GM18868 (cell line): ENCODE results near the gene HM13.
"Not testable (repeated sequence)": the region's sequence is repeated elsewhere in the genome, so short reads cannot be mapped to it uniquely, and the experiment has no call there.

Experiments
- ATAC-seq: cut with Tn5 transposase; IDR thresholded peaks from one replicate; pipeline ENCODE4 v1.9.1; 2021; ENCODE audit warnings: mild to moderate bottlenecking, moderate library complexity; ENCODE audit not compliant: unreplicated experiment

The HM13 gene, protein sequence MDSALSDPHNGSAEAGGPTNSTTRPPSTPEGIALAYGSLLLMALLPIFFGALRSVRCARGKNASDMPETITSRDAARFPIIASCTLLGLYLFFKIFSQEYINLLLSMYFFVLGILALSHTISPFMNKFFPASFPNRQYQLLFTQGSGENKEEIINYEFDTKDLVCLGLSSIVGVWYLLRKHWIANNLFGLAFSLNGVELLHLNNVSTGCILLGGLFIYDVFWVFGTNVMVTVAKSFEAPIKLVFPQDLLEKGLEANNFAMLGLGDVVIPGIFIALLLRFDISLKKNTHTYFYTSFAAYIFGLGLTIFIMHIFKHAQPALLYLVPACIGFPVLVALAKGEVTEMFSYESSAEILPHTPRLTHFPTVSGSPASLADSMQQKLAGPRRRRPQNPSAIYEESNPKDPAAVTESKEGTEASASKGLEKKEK

DNA sequence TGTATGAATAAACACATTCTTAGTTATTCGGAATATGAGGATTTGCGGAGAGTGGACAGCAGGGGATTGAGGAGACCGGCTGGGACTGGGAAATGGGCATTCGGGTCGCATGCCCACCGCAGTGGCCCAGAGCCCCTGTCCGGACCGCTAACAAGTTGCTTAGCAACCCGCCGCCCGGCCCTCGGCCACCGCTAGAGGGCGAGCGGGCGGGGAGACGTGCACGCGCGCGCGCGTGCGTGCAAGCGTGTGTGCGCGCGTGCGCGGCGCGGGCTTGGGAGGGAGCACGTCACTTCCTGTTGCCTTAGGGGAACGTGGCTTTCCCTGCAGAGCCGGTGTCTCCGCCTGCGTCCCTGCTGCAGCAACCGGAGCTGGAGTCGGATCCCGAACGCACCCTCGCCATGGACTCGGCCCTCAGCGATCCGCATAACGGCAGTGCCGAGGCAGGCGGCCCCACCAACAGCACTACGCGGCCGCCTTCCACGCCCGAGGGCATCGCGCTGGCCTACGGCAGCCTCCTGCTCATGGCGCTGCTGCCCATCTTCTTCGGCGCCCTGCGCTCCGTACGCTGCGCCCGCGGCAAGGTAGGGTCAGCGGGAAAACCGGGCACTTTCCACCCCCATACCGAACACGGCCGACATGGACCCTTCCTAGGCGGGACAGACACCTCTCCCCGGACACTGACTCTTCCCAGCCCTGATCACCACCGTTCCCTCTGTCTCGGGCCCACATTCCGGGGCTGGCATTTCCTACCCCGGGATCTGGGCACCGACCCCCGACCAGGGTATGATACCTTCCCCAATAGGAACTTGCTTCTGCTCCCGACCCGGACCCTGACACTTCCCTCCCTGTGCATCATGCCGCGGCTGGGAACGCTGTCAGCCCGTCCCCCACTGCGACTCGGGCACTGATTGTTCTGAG lies at the start of gene HM13:
TSS of gene HM13 (plus strand) at position 289 of the 918 bp plus-strand sequence. CDS start at position 399, 110 bp downstream.
- peak; percentile 93 for ATAC-seq

DNA sequence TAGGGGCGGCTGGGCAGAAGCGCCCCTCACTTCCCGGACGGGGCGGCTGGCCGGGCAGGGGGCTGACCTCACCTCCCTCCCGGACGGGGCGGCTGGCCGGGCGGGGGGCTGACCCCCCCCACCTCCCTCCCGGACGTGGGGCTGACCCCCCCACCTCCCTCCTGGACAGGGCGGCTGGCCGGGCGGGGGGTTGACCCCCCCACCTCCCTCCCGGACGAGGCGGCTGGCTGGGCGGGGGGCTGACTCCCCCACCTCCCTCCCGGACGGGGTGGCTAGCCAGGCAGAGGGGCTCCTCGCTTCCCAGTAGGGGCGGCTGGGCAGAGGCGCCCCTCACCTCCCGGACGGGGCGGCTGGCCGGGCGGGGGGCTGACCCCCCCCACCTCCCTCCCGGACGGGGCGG lies 43.3 kb upstream of the HM13 start:
- ATAC-seq = not testable (repeated sequence)

DNA sequence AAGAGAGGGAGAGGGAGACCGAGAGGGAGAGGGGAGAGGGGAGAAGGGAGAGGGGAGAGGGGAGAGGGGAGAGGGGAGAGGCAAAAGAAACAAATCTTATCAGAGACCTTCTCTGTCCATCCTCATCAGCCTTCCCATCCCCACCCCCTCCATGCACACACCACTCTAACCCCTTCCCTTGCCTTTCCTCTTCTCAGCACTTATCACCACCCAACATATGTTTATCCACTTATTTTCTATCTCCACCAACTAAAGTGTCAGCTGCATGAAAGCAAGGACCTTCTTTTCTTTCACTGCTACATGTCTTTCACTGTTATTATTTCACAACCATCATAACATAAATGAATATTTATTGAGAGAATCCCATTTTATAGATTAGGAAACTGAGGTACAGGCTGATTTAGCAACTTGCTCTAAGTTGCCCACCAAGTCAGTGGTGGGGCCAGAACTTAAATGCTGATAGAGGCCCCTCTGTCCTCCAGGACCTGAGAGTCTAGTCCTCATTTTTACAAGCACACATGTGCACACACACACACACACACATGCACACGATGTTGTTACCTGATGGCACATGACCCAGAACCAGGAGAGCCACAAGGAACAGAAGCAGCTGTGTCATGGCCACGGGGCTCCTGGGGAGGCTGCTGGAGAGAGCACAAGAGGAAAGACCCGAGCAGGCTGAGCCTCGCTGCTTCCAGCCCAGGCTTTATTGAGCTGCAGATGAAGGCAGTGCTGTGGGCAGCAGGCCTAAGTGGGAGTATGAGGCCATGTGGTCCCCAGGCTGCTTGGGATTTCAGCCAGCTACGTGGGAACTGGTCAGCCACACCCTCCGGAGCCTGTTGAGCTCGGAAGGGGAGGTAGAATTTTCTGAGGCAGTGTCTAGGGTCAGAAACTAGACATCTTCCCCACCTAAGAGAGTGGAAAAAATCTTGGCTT lies 41.6 kb upstream of the HM13 start:
- ATAC-seq = no peak

DNA sequence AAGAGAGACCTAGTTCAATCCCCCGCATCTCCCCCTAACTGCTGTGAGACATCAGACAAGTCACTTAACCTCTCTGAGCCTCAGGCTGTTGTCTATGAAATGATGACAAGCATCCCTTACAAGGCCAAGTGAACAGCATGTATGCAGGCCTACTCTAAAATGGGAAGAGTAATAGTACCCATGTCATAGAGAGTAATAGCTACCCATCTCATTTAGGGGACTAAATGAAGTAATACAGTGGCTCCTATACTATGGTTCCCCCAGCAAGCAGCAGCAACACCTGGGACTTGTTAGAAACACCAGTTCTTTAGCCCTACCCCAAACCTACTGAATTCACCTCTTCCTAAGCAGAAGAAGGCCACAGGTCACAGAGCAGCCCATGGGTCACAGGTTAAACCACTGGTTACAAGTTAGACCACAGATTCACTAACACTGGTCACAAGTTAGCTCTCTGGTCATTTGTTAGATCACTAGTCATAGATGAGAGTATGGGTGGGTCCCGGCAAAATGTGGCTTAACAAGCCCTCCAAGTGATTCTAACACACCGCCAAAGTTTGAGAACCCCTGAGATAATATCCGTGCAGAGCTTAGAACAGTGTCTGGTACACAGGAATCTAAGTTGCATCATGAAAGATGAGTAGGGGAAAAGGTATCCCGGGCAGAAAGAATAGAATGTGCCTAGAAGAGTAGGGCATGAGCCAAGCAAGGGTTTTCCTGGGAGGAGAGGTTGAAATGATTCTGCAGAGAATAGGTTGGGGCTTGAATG lies 40.7 kb upstream of the HM13 start:
- no peak for ATAC-seq

DNA sequence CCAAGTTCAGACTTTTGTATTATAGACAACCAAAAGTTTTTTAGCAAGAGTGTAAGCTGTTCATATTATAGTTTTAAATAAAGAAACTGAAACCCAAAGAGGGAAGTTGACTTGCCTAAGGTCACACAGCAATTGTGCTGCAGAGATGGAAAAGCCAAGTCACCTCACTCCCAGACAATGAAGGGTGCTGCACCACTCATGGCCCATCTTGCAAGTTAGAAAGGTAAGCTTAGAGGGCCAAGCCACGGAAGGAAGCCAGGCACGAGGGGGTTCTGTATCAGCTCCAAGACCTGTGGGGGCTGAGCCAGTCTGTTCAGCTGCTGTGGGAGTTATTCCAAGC lies 40.2 kb upstream of the HM13 start:
- no peak for ATAC-seq

DNA sequence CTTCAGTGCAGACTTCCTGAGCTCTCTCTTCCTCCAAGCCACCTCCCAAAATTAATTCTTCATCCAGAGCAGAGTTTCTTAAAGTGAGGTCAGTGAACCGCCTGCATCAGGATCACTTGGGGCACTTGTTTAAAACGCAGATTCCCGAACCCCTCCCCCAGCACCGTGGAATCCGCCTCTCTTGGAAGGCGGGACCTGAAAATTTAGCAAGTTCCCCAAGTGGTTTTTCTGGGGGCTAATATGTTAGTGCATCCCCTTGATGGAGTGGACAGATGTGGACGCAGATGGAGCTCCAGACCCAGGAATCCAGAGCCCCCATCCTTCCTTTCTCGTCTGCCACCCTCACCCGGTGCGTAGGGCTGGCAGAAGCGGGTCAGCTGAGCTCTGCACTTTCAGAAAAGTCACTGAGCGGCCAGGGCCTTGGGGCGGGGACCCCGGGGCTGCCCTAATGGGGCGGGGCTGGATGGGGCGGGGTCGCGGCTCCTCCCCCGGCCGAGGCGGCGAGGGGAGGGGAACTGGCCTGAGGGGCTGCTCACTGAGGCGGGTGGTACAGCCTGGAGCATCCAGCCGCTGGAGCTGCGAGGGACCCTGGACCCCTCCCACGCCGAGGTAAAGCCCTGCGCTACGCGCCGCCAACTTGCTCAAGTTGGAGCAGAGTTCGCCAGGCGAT lies 39.3 kb upstream of the HM13 start, which contains the start of the genes DEFB124 and REM1:
TSS of gene DEFB124 (minus strand) at position 370 of the 670 bp plus-strand sequence. CDS start 2,114 bp downstream, outside the sequence.
TSS of gene REM1 (plus strand) at position 531 of the 670 bp plus-strand sequence. CDS start 1,158 bp downstream, outside the sequence.
- ATAC-seq = no peak

DNA sequence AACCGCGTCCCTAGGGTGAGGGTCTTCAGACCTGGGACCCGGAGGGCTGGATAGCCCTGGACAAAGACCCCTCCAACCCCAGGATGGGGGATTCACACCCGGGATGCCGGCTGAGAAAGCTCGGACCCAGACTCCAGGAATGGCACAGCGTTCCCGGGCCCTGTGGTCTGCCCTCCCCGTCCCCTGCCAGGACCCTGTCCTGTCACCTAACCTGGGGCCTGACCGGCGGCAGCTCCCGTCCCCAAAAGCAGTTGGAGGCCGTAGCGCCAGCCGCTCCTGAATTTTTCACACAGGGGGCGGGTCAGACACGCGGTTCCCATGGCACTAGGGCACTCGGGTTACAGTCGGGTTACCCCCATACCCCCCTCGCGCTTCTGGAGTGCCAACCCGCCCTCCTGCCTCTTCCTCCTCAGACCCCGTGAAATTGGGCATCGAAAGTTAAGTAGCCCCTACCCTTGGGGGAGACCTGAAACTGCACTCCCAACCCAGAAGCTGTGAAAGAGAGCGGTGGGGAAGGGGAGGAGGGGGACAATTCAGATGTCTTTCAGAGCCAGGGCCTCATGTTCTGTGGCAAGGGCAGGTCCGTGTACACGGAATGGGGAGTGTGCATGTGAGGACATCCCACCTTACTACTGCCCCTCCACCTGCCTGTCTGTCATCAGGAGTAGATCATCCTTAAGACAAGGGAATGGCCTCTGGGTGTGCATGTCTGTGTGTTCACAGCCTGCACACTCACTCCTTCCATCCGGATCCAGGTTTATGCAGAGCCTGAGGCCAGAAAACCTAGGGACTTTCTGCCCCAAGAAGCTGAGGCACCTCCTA lies 38.6 kb upstream of the HM13 start:
- ATAC-seq = no peak

DNA sequence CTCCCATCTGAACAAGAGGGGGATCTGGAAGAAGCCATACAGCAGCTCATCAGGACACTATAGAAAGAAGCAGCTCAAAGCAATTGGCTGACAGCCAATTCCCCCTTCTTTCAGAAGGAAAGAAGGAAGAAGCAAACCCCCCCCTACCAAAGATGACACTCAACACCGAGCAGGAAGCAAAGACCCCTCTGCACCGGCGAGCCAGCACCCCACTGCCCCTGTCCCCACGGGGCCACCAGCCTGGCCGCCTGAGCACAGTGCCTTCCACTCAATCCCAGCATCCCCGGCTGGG lies 38.0 kb upstream of the HM13 start:
- no peak for ATAC-seq

DNA sequence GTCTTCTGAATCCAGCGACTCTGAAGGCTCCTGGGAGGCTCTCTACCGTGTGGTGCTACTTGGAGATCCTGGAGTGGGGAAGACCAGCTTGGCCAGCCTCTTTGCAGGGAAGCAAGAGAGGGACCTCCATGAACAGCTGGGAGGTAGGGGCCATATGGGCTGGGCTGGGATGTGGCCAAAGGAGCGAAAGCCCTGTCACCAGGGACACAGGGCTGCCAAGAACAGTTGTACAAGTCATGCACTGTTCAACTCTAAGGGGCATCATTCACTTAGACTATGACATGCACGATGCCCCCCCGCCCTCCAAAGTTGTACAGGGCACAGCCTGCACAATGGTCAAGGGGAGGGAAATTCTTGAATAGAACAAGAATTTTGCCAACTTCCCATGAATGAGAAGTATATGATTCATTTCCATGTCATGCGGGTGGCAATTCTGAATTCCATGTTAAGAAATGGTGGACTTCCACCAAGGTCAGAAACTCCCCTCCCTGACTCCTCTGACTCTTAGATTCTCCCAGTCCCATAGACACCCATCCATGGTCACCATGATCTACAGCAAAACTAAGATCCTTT lies 37.5 kb upstream of the HM13 start:
- ATAC-seq = no peak

DNA sequence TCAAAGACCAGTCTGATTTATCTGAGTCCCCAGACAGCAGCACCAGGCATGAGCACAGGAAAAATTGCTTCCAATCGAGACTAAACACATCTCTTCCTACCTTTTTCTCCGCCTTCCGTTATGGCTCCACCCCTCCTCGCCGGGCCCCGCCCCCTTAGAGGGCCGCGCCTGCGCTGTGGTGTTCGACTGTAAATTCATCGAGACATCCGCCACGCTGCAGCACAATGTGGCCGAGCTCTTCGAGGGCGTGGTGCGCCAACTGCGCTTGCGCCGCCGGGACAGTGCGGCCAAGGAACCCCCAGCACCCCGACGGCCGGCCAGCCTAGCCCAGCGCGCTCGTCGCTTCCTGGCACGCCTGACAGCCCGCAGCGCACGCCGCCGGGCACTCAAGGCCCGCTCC lies 30.2 kb upstream of the HM13 start:
- ATAC-seq = no peak

DNA sequence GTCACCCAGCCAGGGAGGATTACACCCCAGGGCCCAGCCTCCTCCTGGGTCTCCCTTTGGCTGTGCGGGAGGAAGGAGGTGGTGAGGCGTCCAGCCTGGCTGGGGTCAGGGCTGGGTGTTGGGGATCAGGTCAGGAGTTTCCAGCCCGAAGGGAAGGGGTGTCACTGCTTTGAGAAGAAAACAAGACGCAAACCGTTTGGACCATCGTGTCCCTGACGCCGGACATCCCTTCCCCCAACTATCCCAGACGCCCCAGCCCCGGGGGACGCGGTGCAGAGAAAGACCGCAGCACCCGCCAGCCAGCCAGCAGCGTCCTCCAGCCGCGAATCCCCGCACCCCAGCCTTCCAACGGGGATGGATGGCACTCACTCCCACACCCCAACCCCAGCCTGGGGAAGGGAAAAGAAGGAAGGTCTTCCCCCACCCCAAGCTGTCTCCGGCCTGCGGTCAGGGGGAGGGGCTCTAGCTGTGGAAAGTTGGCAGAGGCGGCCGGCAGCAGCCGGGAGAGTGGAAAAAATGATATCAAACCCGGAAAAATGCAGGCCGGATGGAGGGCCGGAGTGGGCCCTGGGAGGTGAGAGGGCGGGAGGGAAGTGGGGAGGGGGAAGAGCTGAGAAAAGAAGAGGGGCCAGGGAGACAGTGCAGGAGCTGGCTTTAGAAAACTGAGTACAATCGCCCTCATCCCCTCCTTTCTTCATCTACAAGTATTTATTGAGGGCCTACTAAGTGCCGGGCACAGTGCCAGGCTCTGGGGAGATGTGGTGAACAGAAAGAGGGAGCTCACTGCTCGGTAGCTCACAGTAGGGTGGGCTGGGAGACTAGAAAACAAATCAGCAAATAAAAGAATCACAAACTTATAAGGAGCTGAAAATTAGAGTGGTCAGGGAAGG lies 28.5 kb upstream of the HM13 start:
- no peak for ATAC-seq

DNA sequence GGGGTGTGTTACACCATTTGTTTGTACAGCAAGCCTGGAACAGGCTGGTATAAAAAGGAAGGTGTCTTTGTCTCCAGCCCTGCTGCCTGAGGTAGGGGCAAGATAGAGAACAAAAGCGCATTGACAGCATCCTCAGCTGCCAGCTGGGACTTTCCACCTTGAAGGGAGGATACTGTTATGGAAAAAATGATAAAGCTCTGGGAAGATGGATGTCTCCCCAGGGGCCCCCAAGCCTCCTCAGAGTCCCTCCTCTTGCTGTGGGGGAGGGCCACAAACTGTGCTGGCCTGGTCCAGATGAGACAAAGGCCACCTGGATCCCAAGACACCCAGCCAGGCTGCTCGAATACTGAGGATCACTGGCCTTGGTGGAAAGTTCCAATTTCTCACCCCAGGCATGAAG lies 26.1 kb upstream of the HM13 start:
- no peak for ATAC-seq

DNA sequence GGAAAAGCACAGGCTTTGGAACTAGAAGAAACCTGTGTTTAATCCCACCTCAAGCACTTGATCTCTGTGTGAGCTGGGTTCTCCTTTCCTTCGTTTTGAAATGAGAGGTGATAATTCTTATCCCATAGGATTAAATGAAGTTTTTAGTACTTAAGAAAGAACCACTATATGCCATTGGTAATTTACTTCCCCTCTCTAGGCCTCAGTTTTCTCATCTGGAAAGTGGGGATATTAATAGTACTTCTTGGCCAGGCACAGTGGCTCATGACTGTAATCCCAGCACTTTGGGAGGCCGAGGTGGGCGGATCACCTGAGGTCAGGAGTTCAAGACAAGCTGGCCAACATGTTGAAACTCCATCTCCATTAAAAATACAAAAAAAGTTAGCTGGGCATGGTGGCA lies 25.1 kb upstream of the HM13 start:
- no peak for ATAC-seq

DNA sequence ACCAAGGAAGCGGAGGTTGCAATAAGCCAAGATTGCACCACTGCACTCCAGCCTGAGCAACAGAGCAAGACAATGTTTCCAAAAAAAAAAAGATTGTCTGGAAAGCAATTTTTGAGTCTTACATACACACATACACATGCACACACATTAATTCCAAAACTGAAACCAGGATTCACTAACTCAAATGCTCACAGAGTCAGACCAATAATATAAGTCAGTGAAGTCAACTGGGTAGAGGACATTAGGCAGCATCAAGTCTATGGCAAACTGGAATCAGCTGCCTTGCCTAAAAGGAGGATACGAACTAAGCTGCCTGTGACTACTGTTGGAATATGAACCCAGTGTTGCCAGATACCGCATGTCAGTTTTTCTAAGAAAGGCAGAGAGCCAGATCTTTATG lies 23.5 kb upstream of the HM13 start:
- ATAC-seq = no peak

DNA sequence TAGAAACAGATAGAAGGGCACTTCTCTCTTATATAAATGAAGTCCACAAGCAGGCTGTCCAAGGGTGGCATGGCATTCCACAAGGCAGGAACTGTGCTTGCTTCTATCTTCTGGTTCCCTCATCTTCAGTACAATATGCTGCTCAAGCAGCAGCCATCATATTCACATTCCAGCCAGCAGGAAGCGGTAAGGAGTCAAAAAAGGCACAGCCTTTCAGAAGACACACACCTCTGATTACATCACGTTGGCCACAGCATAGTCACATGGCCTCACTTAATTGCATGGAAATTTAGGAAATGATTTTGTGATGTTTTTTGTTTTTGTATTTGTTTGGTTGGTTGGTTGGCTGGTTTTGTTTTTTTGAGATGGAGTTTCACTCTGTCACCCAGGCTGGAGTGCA lies 20.1 kb upstream of the HM13 start:
- no peak for ATAC-seq

DNA sequence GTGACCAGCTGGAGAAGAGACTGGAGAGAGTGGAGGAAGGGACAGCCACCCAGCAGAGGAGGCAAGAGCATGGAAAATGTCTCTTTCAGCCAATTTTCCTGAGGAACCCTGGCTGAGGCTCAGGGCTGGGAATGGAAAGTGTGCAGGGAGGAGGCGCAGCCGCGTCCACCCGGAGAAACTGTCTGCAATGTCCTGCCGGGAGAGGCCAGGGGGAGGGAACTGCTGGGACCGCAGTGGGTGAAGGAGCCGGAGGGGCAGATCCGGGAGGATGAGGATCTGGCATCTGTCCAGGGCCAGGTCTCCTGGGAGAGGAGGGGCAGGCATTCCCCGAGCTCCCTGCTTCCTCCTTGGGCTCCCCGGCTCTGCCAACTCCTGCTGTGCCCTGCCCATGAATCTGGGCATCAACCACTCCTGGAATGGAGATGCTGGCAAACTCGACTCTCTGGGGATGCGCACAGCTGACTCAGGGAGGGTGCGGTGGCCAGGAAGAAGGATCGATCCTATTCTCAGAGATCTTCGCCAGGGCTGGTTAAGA lies 17.4 kb upstream of the HM13 start:
- no peak for ATAC-seq
